ENCODE data around the gene ELOVL4.

The ELOVL4 gene

DNA sequence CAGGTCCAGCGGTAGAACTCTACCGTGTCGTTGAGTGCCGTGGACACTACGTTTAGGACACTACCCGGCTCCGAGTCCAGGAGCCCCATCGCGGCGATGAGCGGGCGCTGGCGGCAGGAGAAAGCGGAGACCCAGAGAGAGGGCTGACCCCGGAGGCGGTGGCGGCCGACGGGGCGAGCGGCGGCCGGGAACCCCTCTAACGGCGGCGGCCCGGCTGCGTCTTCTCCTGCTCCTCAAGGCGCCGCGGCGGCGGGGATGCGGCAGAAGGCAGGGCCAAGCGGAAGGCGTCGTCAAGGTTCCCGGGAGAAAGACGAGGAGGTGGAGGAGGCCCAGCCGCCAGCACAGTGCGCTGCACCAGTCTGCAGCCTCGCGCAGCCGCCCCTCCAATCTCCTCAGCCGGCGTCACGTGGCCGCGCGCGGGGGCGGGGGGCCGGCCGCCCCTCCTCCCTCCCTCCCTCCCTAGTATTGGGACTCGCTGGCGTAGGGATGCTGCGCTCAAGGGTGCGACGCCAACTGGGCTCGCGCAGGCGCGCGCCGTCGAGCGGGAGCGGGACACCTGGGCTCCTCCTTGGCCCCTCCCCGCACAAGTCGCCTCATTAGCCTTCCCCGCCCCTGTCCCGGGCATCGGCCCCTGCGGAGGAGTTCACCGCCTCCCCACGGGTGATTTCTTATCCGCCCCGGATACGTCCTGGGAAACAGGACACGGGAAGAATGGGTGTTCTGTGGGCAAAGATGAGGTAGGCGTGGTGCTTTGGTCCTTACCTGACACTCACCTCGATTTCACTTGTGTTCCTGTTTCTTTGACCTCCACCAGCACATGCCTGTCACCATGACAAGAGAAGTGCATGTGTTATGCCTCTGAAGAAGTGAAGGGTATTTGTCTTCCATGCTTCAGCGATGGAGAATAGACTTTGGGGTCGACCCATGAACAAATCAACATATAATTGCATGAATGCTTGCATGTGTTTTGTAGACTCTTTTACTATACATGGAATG is at the start of gene ELOVL4:
ELOVL4 (minus strand) TSS at position 363 of the 996 bp plus-strand sequence; CDS start at position 89, 274 bp downstream.
- H3K9me3 Mint-ChIP-seq: no peaks in the 10 kb centered on the region
- peaks cover 48% of the 10 kb centered on the region for H3K27me3 Mint-ChIP-seq (ENCODE audit: low read depth)
- peak; percentile 37 for DNase-seq (ENCODE audit: low spot score)
- H3K36me3 Mint-ChIP-seq (ENCODE audit: low read depth): no peaks in the 10 kb centered on the region
- H3K27ac Mint-ChIP-seq: no peak within 1 kb of the TSS
- H3K4me3 Mint-ChIP-seq: peak within 1 kb of the TSS; percentile 90
- peaks cover 17% of the 10 kb centered on the region for H3K4me1 Mint-ChIP-seq (ENCODE audit: low read depth)

DNA sequence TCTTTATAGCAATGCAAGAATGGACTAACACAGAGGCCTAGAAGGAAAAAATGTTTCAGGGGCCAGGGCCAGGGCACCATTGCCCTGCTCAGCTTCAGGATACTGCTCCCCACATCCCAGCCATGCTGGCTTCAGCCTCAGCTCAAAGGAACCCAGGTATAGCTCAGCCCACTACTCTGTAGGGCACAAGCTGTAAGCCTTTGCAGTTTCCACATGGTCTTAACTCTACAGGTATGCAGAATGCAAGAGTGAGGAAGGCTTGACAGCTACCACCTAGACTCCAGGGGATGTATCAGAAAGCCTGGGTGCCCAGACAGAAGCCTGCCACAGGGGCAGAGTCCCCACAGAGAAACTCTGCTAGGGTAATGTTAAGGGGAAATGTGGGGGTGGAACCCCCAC is 46.6 kb upstream of the ELOVL4 start:
- Mint-ChIP-seq H3K4me1 (ENCODE audit: low read depth) (no peaks in the 10 kb centered on the region), H3K9me3 (no peaks in the 10 kb centered on the region), H3K27me3 (ENCODE audit: low read depth) (peaks cover 29% of the 10 kb centered on the region), H3K4me3 (no peak overlapping the region), H3K27ac (no peak overlapping the region), H3K36me3 (ENCODE audit: low read depth) (no peaks in the 10 kb centered on the region)
- DNase-seq (ENCODE audit: low spot score): no peak

DNA sequence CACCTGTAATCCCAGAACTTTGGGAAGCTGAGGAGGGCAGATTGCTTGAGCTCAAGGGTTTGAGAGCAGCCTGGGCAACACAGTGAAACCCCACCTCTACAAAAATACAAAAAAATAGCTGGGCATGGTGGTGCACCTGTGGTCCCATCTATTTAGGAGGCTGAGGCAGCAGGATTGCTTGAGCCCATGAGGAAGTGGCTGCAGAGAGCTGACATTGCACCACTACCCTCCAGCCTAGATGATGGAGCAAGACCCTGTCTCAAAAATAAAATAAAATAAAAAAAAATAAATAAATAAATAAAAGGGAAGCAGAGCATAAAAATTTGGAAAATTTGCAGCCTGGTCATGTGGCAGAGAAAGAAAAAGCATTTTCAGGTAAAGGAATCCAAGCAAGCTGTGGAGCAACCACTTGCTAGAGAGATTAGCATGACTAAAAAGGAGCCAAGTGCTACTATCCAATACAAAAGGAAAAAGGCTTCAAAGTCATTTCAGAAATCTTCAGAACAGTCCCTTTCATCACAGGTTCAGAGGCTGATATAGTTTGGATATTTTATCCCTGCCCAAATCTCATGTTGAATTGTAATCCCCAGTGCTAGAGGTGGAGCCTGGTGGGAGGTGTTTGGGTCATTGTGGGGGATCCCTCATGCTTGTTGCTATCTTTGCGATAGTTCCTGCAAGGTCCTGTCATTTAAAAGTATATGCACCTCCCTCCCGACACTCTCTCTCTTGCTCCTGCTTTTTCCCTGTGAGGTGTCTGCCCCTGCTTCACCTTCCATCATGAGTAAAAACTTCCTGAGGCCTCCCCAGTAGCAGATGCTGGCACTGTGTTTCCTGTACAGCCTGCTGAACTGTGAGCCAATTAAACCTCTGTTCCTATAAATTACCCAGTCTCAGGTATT is 45.9 kb upstream of the ELOVL4 start:
- H3K27me3 Mint-ChIP-seq (ENCODE audit: low read depth): peaks cover 23% of the 10 kb centered on the region
- H3K36me3 Mint-ChIP-seq (ENCODE audit: low read depth): no peaks in the 10 kb centered on the region
- no peak overlapping the region for H3K27ac Mint-ChIP-seq
- no peaks in the 10 kb centered on the region for H3K4me1 Mint-ChIP-seq (ENCODE audit: low read depth)
- no peaks in the 10 kb centered on the region for H3K9me3 Mint-ChIP-seq
- no peak overlapping the region for H3K4me3 Mint-ChIP-seq
- DNase-seq (ENCODE audit: low spot score): no peak

DNA sequence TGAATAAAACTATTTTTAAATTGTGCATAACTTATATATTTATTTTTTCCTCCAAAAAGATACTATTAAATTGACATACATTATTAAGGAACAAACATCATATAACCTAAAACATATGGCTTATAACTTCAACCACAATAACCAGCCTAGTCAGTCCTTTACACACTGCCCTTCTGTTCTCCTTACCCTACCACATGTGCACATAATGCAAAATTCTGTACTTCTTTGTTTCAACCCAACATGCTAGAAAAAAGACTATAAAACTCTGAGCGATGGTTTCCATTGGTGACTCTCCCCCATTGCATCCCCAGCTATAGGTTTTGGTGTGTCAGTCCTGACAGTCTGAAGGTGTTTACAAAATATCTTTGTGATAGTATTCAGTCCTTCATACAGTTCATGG is 42.3 kb upstream of the ELOVL4 start:
- no peaks in the 10 kb centered on the region for H3K9me3 Mint-ChIP-seq
- DNase-seq (ENCODE audit: low spot score): no peak
- H3K27me3 Mint-ChIP-seq (ENCODE audit: low read depth): peaks cover 4% of the 10 kb centered on the region

DNA sequence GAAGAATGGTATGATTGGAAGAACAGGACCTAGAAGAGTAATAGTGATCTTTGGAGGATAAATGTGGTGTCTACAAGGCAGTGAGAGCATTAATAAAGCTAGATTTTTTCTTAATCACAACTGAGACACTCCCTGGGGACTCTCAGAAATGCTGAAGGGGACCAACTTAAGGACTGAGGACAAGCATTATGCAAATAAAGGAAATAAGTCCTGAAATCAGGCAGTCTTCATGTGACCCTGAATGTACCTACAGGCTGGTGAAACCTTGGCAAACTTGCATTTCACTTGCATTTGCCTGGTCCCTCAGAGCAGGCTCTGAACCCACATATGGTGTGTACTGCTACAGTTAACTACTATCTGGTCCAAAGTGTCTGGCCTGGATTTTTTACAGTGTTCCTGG is 37.8 kb upstream of the ELOVL4 start:
- Mint-ChIP-seq H3K27ac (no peak overlapping the region), H3K9me3 (no peaks in the 10 kb centered on the region), H3K4me1 (ENCODE audit: low read depth) (peaks cover 3% of the 10 kb centered on the region), H3K4me3 (no peak overlapping the region), H3K36me3 (ENCODE audit: low read depth) (no peaks in the 10 kb centered on the region), H3K27me3 (ENCODE audit: low read depth) (peaks cover 12% of the 10 kb centered on the region)
- no peak for DNase-seq (ENCODE audit: low spot score)

More for the DNA sequence above, 42.3 kb upstream of the ELOVL4 start:
- no peaks in the 10 kb centered on the region for H3K36me3 Mint-ChIP-seq (ENCODE audit: low read depth)
- H3K4me3 Mint-ChIP-seq: no peak overlapping the region
- no peaks in the 10 kb centered on the region for H3K4me1 Mint-ChIP-seq (ENCODE audit: low read depth)
- no peak overlapping the region for H3K27ac Mint-ChIP-seq

DNA sequence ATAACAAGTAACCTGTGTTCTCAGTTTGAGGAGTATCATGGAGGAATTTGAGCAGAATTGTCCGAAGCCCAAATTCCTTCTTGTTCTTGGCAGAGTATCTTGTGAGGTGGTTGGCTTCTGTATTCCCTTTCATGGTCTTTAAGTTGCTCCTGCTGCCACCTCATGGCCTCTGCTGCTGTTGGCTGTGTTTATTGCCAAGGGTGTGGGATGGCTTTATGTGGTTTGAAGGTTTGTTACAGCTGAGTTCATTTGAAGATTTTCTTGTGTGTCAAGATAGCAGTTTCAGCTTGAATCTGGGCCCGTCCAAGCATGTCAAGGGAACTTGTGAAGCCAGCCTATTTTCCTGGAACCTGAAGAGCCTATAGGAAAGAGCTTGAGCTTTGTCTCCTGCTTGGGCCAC is 36.9 kb upstream of the ELOVL4 start:
- no peak overlapping the region for H3K4me3 Mint-ChIP-seq
- H3K27ac Mint-ChIP-seq: no peak overlapping the region
- peaks cover 3% of the 10 kb centered on the region for H3K4me1 Mint-ChIP-seq (ENCODE audit: low read depth)

DNA sequence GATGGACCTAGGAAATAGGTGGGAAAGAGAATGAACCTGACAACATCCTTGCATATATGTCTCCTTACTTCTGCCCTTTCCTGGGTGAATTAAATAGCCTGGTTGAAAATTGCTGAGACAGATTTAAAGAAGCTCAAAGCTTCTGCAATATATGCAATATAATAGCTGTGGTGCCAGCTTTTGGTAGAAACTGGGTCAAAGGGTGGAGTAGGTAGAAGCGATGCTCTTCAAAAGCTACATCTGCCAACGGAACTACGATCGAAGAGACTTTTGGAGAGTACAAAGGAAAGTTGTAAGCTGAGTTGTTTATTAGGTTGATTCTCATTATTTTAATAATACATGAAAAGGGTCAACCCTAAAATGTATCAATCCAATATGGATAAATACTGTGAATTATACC is 34.3 kb upstream of the ELOVL4 start:
- Mint-ChIP-seq H3K4me3 (no peak overlapping the region), H3K27me3 (ENCODE audit: low read depth) (peaks cover 14% of the 10 kb centered on the region), H3K4me1 (ENCODE audit: low read depth) (peaks cover 3% of the 10 kb centered on the region), H3K36me3 (ENCODE audit: low read depth) (no peaks in the 10 kb centered on the region), H3K9me3 (no peaks in the 10 kb centered on the region), H3K27ac (no peak overlapping the region)
- no peak for DNase-seq (ENCODE audit: low spot score)

More for the DNA sequence above, 36.9 kb upstream of the ELOVL4 start:
- H3K27me3 Mint-ChIP-seq (ENCODE audit: low read depth): peaks cover 12% of the 10 kb centered on the region
- no peaks in the 10 kb centered on the region for H3K36me3 Mint-ChIP-seq (ENCODE audit: low read depth)
- no peak for DNase-seq (ENCODE audit: low spot score)
- no peaks in the 10 kb centered on the region for H3K9me3 Mint-ChIP-seq

DNA sequence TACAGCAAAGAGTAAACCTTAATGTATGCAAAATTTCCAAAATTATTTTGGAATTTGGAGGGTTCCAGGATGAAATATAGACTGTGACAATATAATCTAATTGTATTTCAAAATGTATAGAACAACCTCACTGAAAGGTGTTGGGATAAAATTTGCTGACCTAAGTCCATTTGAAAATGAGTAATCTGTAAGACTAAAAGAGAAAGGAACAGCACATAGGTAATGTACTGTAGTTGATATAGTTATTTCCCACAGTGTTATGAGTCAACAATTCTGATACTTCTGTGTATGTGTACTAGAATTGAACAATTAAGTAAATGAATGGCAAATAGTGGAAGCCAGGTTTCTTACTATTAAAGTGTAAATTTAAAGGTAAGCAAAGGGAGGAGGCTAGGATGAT is 23.8 kb upstream of the ELOVL4 start:
- no peak for DNase-seq (ENCODE audit: low spot score)
- Mint-ChIP-seq H3K4me3 (no peak overlapping the region), H3K27ac (no peak overlapping the region), H3K36me3 (ENCODE audit: low read depth) (no peaks in the 10 kb centered on the region), H3K9me3 (peaks cover 22% of the 10 kb centered on the region), H3K27me3 (ENCODE audit: low read depth) (peaks cover 18% of the 10 kb centered on the region), H3K4me1 (ENCODE audit: low read depth) (no peaks in the 10 kb centered on the region)

DNA sequence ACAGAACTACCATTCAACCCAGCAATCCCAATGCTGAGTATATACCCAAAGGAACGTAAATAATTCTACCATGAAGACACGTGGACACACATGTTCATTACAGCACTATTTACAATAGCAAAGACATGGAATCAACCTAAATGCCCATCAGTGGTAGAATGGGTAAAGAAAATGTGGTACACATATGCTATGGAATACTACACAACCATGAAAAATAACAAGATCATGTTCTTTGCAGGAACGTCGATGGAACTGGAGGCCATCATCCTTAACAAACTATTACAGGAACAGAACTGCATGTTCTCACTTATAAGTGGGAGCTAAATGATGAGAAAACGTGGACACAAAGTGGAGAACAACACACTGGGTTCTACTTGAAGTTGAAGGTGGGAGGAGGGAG is 22.4 kb upstream of the ELOVL4 start:
- Mint-ChIP-seq H3K9me3 (peaks cover 22% of the 10 kb centered on the region), H3K36me3 (ENCODE audit: low read depth) (no peaks in the 10 kb centered on the region), H3K4me3 (no peak overlapping the region), H3K27ac (no peak overlapping the region), H3K4me1 (ENCODE audit: low read depth) (no peaks in the 10 kb centered on the region), H3K27me3 (ENCODE audit: low read depth) (peaks cover 16% of the 10 kb centered on the region)
- DNase-seq (ENCODE audit: low spot score): no peak

DNA sequence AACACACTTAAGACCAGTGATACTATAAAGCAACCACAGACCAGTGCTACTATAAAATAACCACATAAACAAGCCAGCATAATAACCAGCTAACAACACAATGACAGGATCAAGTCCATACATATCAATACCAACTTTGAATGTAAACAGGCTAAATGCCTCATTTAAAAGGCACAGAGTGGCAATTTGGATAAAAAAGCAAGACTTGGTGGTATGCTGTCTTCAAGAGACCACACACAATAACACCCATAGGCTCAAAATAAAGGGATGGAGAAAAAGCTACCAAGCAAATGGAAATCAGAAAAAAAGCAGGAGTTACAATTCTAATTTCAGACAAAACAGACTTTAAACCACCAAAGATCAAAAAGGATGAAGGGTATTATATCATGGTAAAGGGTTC is 19.8 kb upstream of the ELOVL4 start:
- Mint-ChIP-seq H3K4me3 (no peak overlapping the region), H3K27ac (no peak overlapping the region), H3K4me1 (ENCODE audit: low read depth) (no peaks in the 10 kb centered on the region), H3K36me3 (ENCODE audit: low read depth) (no peaks in the 10 kb centered on the region), H3K9me3 (peaks cover 22% of the 10 kb centered on the region), H3K27me3 (ENCODE audit: low read depth) (peaks cover 25% of the 10 kb centered on the region)
- no peak for DNase-seq (ENCODE audit: low spot score)

DNA sequence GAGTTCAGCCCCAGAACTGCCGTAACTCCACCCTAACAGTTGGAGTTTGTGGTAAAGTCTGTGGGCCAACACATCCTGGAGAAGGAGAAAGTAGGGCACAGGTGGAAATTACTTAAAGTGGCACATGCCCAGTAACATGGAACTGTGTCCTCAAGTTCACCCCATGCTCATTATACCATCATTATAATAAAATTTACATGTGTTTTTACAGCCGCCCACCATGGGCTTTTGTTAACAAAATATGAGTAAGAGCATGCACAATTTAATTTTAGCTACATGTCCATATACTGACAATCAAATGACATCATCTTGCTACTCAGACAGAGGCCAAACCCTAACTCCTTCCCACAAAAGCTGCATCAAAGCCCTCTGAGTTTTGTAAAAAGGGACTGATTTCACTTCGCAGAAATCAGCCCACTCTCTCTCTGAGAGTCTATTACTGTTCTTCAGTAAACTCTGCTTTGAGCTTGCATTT is 17.3 kb upstream of the ELOVL4 start:
- H3K9me3 Mint-ChIP-seq: peaks cover 19% of the 10 kb centered on the region
- peaks cover 31% of the 10 kb centered on the region for H3K27me3 Mint-ChIP-seq (ENCODE audit: low read depth)
- no peak overlapping the region for H3K27ac Mint-ChIP-seq
- H3K4me3 Mint-ChIP-seq: no peak overlapping the region
- no peaks in the 10 kb centered on the region for H3K36me3 Mint-ChIP-seq (ENCODE audit: low read depth)
- no peak for DNase-seq (ENCODE audit: low spot score)
- no peaks in the 10 kb centered on the region for H3K4me1 Mint-ChIP-seq (ENCODE audit: low read depth)

DNA sequence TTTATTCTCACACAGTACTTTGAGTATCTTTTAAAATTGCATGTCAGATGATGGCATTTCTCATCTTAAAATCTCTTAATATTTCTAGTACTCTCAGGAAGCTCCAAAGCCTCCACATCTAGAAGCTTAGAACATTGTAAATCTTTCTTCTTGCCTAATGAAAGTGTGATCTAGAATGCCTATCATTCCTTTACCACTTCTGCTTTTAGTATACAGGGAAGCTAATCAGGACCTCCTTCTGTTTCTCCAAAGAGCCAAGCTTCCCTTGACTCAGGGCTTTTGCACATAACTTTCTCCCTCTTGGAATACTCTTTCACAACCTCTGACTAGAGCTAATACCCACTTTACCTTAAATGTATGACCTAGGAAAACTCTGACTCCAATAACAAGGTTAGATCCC is 7.5 kb upstream of the ELOVL4 start:
- no peaks in the 10 kb centered on the region for H3K9me3 Mint-ChIP-seq
- H3K36me3 Mint-ChIP-seq (ENCODE audit: low read depth): no peaks in the 10 kb centered on the region
- H3K27me3 Mint-ChIP-seq (ENCODE audit: low read depth): peaks cover 13% of the 10 kb centered on the region
- H3K27ac Mint-ChIP-seq: no peak overlapping the region
- H3K4me3 Mint-ChIP-seq: no peak overlapping the region
- no peak for DNase-seq (ENCODE audit: low spot score)
- no peaks in the 10 kb centered on the region for H3K4me1 Mint-ChIP-seq (ENCODE audit: low read depth)

DNA sequence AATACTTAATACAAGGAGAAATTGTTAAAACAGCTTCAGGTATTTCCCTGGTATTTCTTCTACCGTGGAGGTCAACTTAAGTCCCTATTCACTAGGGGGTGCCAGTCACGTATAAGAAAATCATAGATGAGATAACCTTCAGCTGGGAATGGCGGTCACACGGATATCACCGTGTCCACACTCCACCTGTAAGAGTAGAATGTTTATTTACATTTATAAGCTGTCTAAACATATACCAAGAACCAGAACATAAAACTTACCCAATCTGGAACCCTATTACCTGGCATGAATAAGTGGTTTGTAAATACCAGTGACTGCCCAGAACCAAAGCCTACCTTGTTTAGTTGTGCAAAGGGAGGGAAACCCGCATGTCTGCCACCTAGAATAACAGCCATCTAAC is 1.9 kb upstream of the ELOVL4 start:
- peak overlapping the region; percentile 2 for H3K4me3 Mint-ChIP-seq
- no peaks in the 10 kb centered on the region for H3K36me3 Mint-ChIP-seq (ENCODE audit: low read depth)
- H3K27me3 Mint-ChIP-seq (ENCODE audit: low read depth): peaks cover 41% of the 10 kb centered on the region
- no peaks in the 10 kb centered on the region for H3K9me3 Mint-ChIP-seq
- DNase-seq (ENCODE audit: low spot score): peak; percentile 35
- H3K27ac Mint-ChIP-seq: no peak overlapping the region
- peaks cover 17% of the 10 kb centered on the region for H3K4me1 Mint-ChIP-seq (ENCODE audit: low read depth)

All from T-helper 2 cell treated with Interferon-gamma antibody and Interleukin-4, amounts not matched to agents 5 μg/mL and 100 μg/mL, for 36 hours (primary cell).